ENCODE data around the gene ABHD3. TPM values are rescaled to one million over a fixed set of nuclear protein-coding genes. Genes with fewer than 3 reads are reported as not detected.
A peak's percentile ranks its signal among the peaks of the same experiment; 100 is the strongest.
"Not testable (repeated sequence)": the region's sequence is repeated elsewhere in the genome, so short reads cannot be mapped to it uniquely, and the experiment has no call there.

Gene ABHD3
- total RNA-seq, 1 experiment from 2014 or later, result 29.3 TPM

- Mint-ChIP-seq H3K4me3 (ENCODE audit: unreplicated experiment) (no peak overlapping the region), H3K36me3 (ENCODE audit: insufficient read depth, unreplicated experiment) (peaks cover 84% of the 10 kb centered on the region), H3K9me3 (ENCODE audit: unreplicated experiment) (no peaks in the 10 kb centered on the region), H3K27ac (ENCODE audit: unreplicated experiment) (no peak overlapping the region), H3K4me1 (ENCODE audit: low read depth, unreplicated experiment) (no peaks in the 10 kb centered on the region), H3K27me3 (ENCODE audit: insufficient read depth, unreplicated experiment) (no peaks in the 10 kb centered on the region)
- Histone ChIP-seq H3K36me3 (ENCODE audit: control insufficient read depth, insufficient read depth, low read length) (peaks cover 2% of the 10 kb centered on the region), H3K9me3 (no peaks in the 10 kb centered on the region), H3K4me1 (no peaks in the 10 kb centered on the region), H3K4me3 (ENCODE audit: low read depth, low read length) (no peak overlapping the region), H3K27me3 (replicated peaks; ENCODE audit: control insufficient read depth, insufficient read depth, low read length) (no peaks in the 10 kb centered on the region)
- no peak for DNase-seq
- POLR2A ChIA-PET, result no interaction called here
- CTCF ChIA-PET, result interaction anchor here (0.6 to 0.7 kb wide), 2 partner anchors 19 to 50 kb away, joined by 3 to 5 read pairs; no protein-coding TSS in a partner anchor
- no peak for TF ChIP-seq CTCF (IDR thresholded peaks at IDR 0.05; ENCODE audit: insufficient read depth in 1 of 2, low read depth in 1 of 2, low read length in 1 of 2, severe bottlenecking in 1 of 2, unreplicated experiment in 1 of 2)
- BruUV-seq (replicated peaks), result no TSS peak
- intact Hi-C loops (cut with micrococcal nuclease; ENCODE audit: unreplicated experiment), result loop anchor here (10.0 kb wide), 1 partner anchor 112 kb away; the partner anchor contains the start of gene MIB1
Measured at GRCh38 chr18:21632393-21632792, 72.2 kb downstream of the ABHD3 start.

GRCh38 chr18:21629089-21629832 lies 75.3 kb downstream of the ABHD3 start:
- BruUV-seq (replicated peaks), result TSS peak; percentile 31
- TF ChIP-seq CTCF (IDR thresholded peaks at IDR 0.05; ENCODE audit: insufficient read depth in 1 of 2, low read depth in 1 of 2, low read length in 1 of 2, severe bottlenecking in 1 of 2, unreplicated experiment in 1 of 2), result no peak
- Mint-ChIP-seq H3K36me3 (ENCODE audit: insufficient read depth, unreplicated experiment) (peaks cover 85% of the 10 kb centered on the region), H3K9me3 (ENCODE audit: unreplicated experiment) (no peaks in the 10 kb centered on the region), H3K27me3 (ENCODE audit: insufficient read depth, unreplicated experiment) (no peaks in the 10 kb centered on the region), H3K4me1 (ENCODE audit: low read depth, unreplicated experiment) (no peaks in the 10 kb centered on the region), H3K27ac (ENCODE audit: unreplicated experiment) (no peak overlapping the region), H3K4me3 (ENCODE audit: unreplicated experiment) (no peak overlapping the region)
- Histone ChIP-seq H3K4me1 (no peaks in the 10 kb centered on the region), H3K9me3 (no peaks in the 10 kb centered on the region), H3K36me3 (ENCODE audit: control insufficient read depth, insufficient read depth, low read length) (peaks cover 2% of the 10 kb centered on the region), H3K4me3 (ENCODE audit: low read depth, low read length) (no peak overlapping the region), H3K27me3 (replicated peaks; ENCODE audit: control insufficient read depth, insufficient read depth, low read length) (no peaks in the 10 kb centered on the region)
- ChIA-PET POLR2A (no interaction called here), CTCF (no interaction called here)
- intact Hi-C loops (cut with micrococcal nuclease; ENCODE audit: unreplicated experiment), result no loop called here
- DNase-seq, result no peak

- H3K4me1 Mint-ChIP-seq (ENCODE audit: low read depth, unreplicated experiment); H3K27me3 ChIP-seq (replicated peaks; ENCODE audit: control insufficient read depth, insufficient read depth, low read length); intact Hi-C loops (cut with micrococcal nuclease; ENCODE audit: unreplicated experiment); POLR2A ChIA-PET; H3K9me3 Mint-ChIP-seq (ENCODE audit: unreplicated experiment); H3K36me3 ChIP-seq (ENCODE audit: control insufficient read depth, insufficient read depth, low read length); BruUV-seq (replicated peaks); DNase-seq; H3K9me3 ChIP-seq; H3K4me3 Mint-ChIP-seq (ENCODE audit: unreplicated experiment); H3K27ac Mint-ChIP-seq (ENCODE audit: unreplicated experiment); H3K27me3 Mint-ChIP-seq (ENCODE audit: insufficient read depth, unreplicated experiment); H3K4me3 ChIP-seq (ENCODE audit: low read depth, low read length); CTCF ChIA-PET; H3K4me1 ChIP-seq: not testable (repeated sequence)
- peaks cover 81% of the 10 kb centered on the region for H3K36me3 Mint-ChIP-seq (ENCODE audit: insufficient read depth, unreplicated experiment)
Measured at GRCh38 chr18:21621640-21622039, 82.9 kb downstream of the ABHD3 start.

Data from Caco-2 (cell line).